ENCODE results near the gene CADPS. TPM values are rescaled to one million over a fixed set of nuclear protein-coding genes. Genes with fewer than 3 reads are reported as not detected.

The CADPS gene
- total RNA-seq, 1 donor from 2014 or later = 1.3 TPM

DNA sequence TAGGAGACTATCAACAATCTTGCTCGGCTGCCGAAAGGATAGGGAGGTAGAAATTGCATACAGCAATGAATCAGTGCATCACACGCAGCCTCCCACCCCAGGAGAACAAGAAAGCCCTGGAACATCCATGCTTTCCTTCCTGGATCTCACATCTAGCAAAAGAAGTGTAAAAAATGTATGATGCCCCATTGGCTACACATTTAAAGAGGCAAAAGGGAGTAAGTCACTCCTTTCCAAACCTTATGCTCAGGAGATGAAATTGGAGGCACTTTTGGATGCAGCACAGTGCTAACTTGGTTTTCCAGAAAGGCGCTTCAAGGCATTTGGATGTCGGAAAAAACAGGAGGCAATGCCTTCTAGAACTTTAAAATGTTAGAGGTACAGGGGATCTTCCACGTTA is 469.6 kb downstream of the CADPS start:
- FAIRE-seq = no peak

DNA sequence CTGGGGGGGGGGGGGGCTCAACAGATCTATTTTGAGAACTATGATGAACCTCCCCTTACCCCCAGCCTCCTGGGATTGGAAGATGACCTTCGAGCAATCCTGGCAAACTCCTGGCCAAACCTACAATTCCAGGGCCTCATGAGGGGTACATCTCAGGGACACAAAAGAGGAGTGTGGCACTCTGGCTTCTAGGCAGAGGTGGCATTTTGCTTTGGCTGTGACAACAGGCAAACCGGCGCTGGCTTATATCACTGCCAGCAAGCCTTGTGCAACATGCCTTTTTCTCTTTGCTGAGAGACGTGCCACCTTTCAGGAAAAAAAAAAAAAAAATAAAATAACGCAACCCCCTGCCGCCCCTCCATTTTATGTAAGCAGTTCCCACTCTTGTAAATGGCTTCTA is 470.1 kb downstream of the CADPS start:
- Histone ChIP-seq H3K27me3 (ENCODE audit: control insufficient read depth, insufficient read depth, low read length) (peaks cover 4% of the 10 kb centered on the region), H3K36me3 (ENCODE audit: control insufficient read depth, insufficient read depth, low read length) (no peaks in the 10 kb centered on the region), H3K4me3 (ENCODE audit: low read depth, low read length) (no peak overlapping the region)
- TF ChIP-seq CTCF (IDR thresholded peaks at IDR 0.05; ENCODE audit: insufficient read depth, low read length, severe bottlenecking) = no peak
- FAIRE-seq = no peak
- DNase-seq (ENCODE audit: low read depth) = no peak

More for the DNA sequence above, 469.6 kb downstream of the CADPS start:
- no peak for TF ChIP-seq CTCF (IDR thresholded peaks at IDR 0.05; ENCODE audit: insufficient read depth, low read length, severe bottlenecking)
- no peaks in the 10 kb centered on the region for H3K36me3 ChIP-seq (ENCODE audit: control insufficient read depth, insufficient read depth, low read length)
- no peak for DNase-seq (ENCODE audit: low read depth)
- no peak overlapping the region for H3K4me3 ChIP-seq (ENCODE audit: low read depth, low read length)
- peaks cover 4% of the 10 kb centered on the region for H3K27me3 ChIP-seq (ENCODE audit: control insufficient read depth, insufficient read depth, low read length)

- no peak for TF ChIP-seq CTCF (IDR thresholded peaks at IDR 0.05; ENCODE audit: insufficient read depth, low read length, severe bottlenecking)
- Histone ChIP-seq H3K4me3 (ENCODE audit: low read depth, low read length) (no peak overlapping the region), H3K27me3 (ENCODE audit: control insufficient read depth, insufficient read depth, low read length) (peaks cover 4% of the 10 kb centered on the region), H3K36me3 (ENCODE audit: control insufficient read depth, insufficient read depth, low read length) (no peaks in the 10 kb centered on the region)
- FAIRE-seq (no peak), DNase-seq (ENCODE audit: low read depth) (no peak)
These were observed 470.9 kb downstream of the CADPS start for GRCh38 chr3:62404321-62404720.

GRCh38 chr3:62403765-62404164 is 471.5 kb downstream of the CADPS start:
- TF ChIP-seq CTCF (IDR thresholded peaks at IDR 0.05; ENCODE audit: insufficient read depth, low read length, severe bottlenecking) = no peak
- Histone ChIP-seq H3K4me3 (ENCODE audit: low read depth, low read length) (no peak overlapping the region), H3K27me3 (ENCODE audit: control insufficient read depth, insufficient read depth, low read length) (peaks cover 1% of the 10 kb centered on the region), H3K36me3 (ENCODE audit: control insufficient read depth, insufficient read depth, low read length) (no peaks in the 10 kb centered on the region)
- FAIRE-seq (no peak), DNase-seq (ENCODE audit: low read depth) (no peak)

- FAIRE-seq (no peak), DNase-seq (ENCODE audit: low read depth) (no peak)
- no peak for TF ChIP-seq CTCF (IDR thresholded peaks at IDR 0.05; ENCODE audit: insufficient read depth, low read length, severe bottlenecking)
- Histone ChIP-seq H3K4me3 (ENCODE audit: low read depth, low read length) (no peak overlapping the region), H3K36me3 (ENCODE audit: control insufficient read depth, insufficient read depth, low read length) (no peaks in the 10 kb centered on the region), H3K27me3 (ENCODE audit: control insufficient read depth, insufficient read depth, low read length) (no peaks in the 10 kb centered on the region)
These were observed 482.5 kb downstream of the CADPS start for GRCh38 chr3:62392626-62393292.

- no peak for TF ChIP-seq CTCF (IDR thresholded peaks at IDR 0.05; ENCODE audit: insufficient read depth, low read length, severe bottlenecking)
- DNase-seq (ENCODE audit: low read depth) = no peak
- no peak for FAIRE-seq
- Histone ChIP-seq H3K27me3 (ENCODE audit: control insufficient read depth, insufficient read depth, low read length) (no peaks in the 10 kb centered on the region), H3K4me3 (ENCODE audit: low read depth, low read length) (no peak overlapping the region), H3K36me3 (ENCODE audit: control insufficient read depth, insufficient read depth, low read length) (no peaks in the 10 kb centered on the region)
These were observed 488.0 kb downstream of the CADPS start for GRCh38 chr3:62387251-62387650.

Data from bronchial epithelial cell (primary cell).